HUES64 (cell line): ENCODE measurements around the gene UPB1.

Experiments used
- H3K27ac ChIP-seq: 2 replicates; pipeline ENCODE4 v1.7.0; 2013; ENCODE audit warnings: low read depth, low read length, inconsistent platforms
- H3K27me3 ChIP-seq: 2 replicates; pipeline ENCODE4 v1.6.1; 2013; ENCODE audit warnings: mild to moderate bottlenecking, low read length; ENCODE audit not compliant: insufficient read depth
- H3K36me3 ChIP-seq: 2 replicates; pipeline ENCODE4 v1.6.1; 2013; ENCODE audit warnings: mild to moderate bottlenecking, low read length; ENCODE audit not compliant: insufficient read depth
- H3K4me1 ChIP-seq: 2 replicates; pipeline ENCODE4 v1.6.1; 2013; ENCODE audit warnings: mild to moderate bottlenecking, low read length, moderate library complexity; ENCODE audit not compliant: insufficient read depth
- H3K4me3 ChIP-seq: 2 replicates; pipeline ENCODE4 v1.5.1; 2013; ENCODE audit warnings: mild to moderate bottlenecking, low read length, moderate library complexity
- H3K9ac ChIP-seq: 2 replicates; pipeline ENCODE4 v1.6.1; 2013; ENCODE audit warnings: mild to moderate bottlenecking, low read depth, low read length
- H3K9me3 ChIP-seq: 2 replicates; pipeline ENCODE4 v1.6.1; 2013; ENCODE audit warnings: low read depth, low read length; ENCODE audit not compliant: insufficient read depth
- WGBS: fragments of 150-250, 120-280 bp; methylation state at CpG from one replicate; pipeline ENCODE4 v1.1.7; 2013; ENCODE audit warnings: missing lambda C conversion rate; 5-methylcytosine and 5-hydroxymethylcytosine counted together

The UPB1 gene

DNA sequence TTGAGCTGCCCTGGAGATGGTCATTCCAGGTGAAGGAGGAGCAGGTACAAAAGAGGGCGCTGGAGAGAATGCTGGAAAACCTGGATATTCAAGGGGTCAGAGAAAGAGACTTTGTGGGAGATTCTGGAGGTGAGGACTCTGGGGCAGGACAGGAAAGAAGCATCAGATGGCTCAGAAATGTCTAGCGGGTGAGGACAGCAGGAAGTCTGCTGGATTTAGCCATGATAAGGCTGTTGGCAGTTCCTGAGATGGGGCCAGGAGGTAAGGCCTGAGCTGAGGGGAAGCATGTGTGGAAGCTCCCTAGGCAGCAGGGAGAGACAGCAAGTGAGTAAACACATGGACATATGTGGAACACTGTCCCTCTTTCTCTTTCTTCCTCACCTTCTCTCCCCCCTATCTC, 1.5 kb downstream of the UPB1 start:
- Histone ChIP-seq H3K4me1 (no peaks in the 10 kb centered on the region), H3K27me3 (peaks cover 52% of the 10 kb centered on the region), H3K9ac (no peak overlapping the region), H3K4me3 (no peak overlapping the region), H3K27ac (no peak overlapping the region), H3K9me3 (peaks cover 4% of the 10 kb centered on the region; the same call in 1 of the 2 replicates), H3K36me3 (no peaks in the 10 kb centered on the region)
- WGBS, result 75% methylated on average over 2 of the region's 2 CpGs

DNA sequence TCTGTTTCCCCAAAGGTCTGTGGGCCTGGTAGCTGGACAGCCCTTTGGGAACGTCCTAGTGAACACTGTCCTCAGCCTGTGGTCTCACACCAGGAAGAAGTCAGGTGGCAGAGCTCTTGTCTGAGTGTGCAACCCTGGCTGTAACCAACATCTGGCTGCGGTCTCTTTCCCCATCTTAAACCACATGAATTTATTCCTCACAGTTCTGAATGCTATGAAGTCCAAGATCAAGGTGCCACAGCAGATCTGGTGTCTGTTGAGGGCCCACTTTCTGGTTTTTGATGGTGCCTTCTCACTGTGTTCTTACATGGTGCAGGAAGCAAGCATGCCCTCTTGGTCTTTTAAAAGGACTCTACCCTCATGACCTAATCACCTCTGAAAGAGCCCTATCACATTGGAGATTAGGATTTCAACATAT, 2.7 kb downstream of the UPB1 start:
- peaks cover 4% of the 10 kb centered on the region; the same call in 1 of the 2 replicates for H3K9me3 ChIP-seq
- no peak overlapping the region for H3K4me3 ChIP-seq
- no peak overlapping the region for H3K9ac ChIP-seq
- no peak overlapping the region for H3K27ac ChIP-seq
- no peaks in the 10 kb centered on the region for H3K4me1 ChIP-seq
- H3K27me3 ChIP-seq, result peaks cover 42% of the 10 kb centered on the region
- H3K36me3 ChIP-seq, result no peaks in the 10 kb centered on the region
- 92% methylated on average over 2 of the region's 2 CpGs for WGBS

DNA sequence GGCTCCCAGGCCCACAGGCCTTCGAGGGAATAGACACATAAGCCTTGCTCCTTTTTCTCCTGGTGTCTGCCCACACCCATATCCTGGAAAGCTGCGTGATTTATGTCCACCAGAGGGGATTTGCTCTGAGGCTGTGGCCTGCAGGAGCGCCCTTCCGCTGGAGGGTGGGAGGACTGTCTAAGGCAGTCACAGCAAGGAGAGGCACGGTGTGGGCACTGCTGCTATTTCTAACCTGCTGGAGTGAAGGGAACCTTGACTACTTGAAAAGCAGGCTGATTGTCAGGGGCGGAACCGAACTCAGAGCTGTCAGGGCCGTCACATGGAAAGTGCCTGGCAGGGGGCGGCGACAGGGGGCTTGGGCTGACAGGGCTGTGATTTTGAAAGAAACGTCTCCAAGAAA, 3.7 kb downstream of the UPB1 start:
- Histone ChIP-seq H3K4me3 (no peak overlapping the region), H3K9ac (no peak overlapping the region), H3K27me3 (peaks cover 32% of the 10 kb centered on the region), H3K27ac (no peak overlapping the region), H3K36me3 (no peaks in the 10 kb centered on the region), H3K4me1 (no peaks in the 10 kb centered on the region), H3K9me3 (peaks cover 4% of the 10 kb centered on the region; the same call in 1 of the 2 replicates)
- WGBS, result 81% methylated on average over 11 of the region's 11 CpGs

DNA sequence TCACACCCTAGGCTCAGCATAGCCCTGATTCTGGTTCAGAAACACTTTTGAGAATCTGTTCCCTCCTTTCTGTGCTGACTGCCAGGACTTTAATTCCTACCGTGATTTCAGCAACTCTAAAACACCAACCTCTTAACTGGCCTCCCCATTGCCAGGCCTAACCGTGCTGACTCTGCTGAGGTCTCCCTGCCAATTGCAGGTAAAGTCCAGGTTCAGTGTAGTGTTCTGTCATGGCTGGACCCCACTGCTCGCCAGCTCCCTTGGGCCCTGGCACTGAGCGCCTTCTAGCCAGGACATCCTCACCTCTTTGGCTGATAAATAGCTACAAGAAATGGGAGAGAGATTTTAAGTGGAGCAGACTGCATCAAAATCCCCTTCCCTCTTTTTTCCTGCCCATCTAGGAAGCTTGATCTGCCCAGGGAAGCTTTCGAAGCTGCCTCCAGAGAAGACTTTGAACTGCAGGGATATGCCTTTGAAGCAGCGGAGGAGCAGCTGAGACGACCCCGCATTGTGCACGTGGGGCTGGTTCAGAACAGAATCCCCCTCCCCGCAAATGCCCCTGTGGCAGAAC, 4.7 kb downstream of the UPB1 start:
- H3K36me3 ChIP-seq, result no peaks in the 10 kb centered on the region
- no peak overlapping the region for H3K4me3 ChIP-seq
- H3K9ac ChIP-seq, result no peak overlapping the region
- WGBS, result 88% methylated on average over 10 of the region's 10 CpGs
- no peak overlapping the region for H3K27ac ChIP-seq
- peaks cover 22% of the 10 kb centered on the region for H3K27me3 ChIP-seq
- H3K4me1 ChIP-seq, result no peaks in the 10 kb centered on the region
- peaks cover 4% of the 10 kb centered on the region; the same call in 1 of the 2 replicates for H3K9me3 ChIP-seq

DNA sequence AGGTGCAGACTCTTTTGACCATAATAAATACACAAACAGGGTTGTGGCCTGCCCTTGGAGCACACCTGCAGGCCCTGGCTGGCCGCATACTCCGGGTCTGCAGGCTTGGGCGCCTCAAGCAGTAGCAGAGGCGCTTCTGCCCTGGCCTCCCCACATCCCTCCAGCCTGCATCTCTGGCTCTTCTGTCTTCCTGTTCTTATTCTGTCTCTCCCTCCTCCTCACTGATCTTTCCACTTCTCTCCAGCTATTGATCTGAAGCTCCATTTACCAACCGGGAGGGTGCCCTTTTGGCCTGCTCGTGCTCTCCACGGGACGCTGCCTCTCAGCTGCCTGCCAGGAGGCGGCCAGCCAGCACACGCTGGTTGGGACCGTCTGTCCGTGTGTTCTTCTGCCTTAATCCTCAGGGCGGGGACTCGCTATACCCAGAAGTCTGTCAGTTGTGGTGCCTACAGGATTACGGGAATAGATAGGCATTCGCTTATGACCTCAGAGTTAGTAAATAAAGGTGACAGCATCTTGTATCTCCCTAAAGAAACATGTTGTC, 5.2 kb downstream of the UPB1 start:
- Histone ChIP-seq H3K9me3 (peaks cover 1% of the 10 kb centered on the region; the same call in 1 of the 2 replicates), H3K4me3 (no peak overlapping the region), H3K4me1 (no peaks in the 10 kb centered on the region), H3K9ac (no peak overlapping the region), H3K36me3 (no peaks in the 10 kb centered on the region), H3K27me3 (peaks cover 17% of the 10 kb centered on the region), H3K27ac (no peak overlapping the region)
- 65% methylated on average over 16 of the region's 16 CpGs for WGBS

DNA sequence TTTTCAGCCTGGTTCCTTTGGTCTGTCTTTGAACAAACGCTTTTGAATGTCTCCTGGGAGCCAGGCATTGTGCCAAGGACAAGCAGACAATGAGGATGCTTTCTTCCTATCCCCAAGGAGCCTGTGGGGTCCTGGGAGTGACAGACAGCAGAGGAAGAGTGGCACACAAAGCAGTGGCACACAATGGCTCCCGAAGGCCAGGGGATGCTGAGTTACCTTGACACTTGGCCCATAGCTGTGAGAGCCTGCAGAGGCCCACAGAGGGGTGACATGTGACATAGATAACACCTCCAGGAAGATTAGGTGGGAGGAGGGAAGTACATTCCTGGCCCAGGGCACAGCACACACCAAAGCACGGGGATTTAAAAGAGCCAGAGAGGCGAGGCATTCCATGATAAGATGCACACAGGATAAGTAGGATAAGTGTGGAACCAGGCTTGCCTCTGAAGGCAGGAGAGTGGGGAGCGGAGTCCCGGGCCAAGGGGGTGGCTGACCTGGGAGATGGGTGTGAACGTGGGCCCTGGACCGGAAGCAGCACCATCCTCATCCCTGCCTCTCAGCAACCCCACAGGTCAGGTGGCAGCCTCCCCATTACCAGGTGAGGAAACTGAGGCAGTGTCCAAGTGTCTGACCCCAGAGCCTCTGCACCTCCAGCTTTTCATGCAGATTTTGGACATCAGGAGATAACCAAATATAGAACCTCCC, 6.3 kb downstream of the UPB1 start:
- no peaks in the 10 kb centered on the region for H3K36me3 ChIP-seq
- H3K9me3 ChIP-seq, result no peaks in the 10 kb centered on the region
- no peak overlapping the region for H3K4me3 ChIP-seq
- H3K4me1 ChIP-seq, result peaks cover 2% of the 10 kb centered on the region; the same call in 1 of the 2 replicates
- WGBS, result 85% methylated on average over 8 of the region's 8 CpGs
- no peak overlapping the region for H3K27ac ChIP-seq
- H3K27me3 ChIP-seq, result peaks cover 6% of the 10 kb centered on the region
- H3K9ac ChIP-seq, result no peak overlapping the region

DNA sequence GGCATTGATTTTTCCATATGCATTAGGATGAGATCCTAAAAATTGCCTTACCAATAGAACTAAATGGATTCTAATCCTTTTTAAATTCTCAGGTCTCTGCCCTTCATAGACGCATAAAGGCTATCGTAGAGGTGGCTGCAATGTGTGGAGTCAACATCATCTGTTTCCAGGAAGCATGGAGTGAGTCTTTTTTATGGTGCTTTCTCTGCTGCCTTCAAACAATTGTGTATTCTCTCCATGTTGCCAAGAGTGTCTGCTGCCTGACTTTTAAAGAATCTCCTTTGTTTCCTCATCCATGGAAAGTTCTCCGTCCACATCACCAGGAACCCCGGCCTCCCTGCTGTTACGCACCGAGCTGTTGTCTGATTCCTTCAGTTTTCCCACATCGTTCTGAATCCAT, 6.9 kb downstream of the UPB1 start:
- WGBS, result 84% methylated on average over 7 of the region's 7 CpGs
- Histone ChIP-seq H3K36me3 (no peaks in the 10 kb centered on the region), H3K4me3 (no peak overlapping the region), H3K27ac (no peak overlapping the region), H3K27me3 (no peaks in the 10 kb centered on the region), H3K9me3 (no peaks in the 10 kb centered on the region), H3K9ac (no peak overlapping the region), H3K4me1 (peaks cover 8% of the 10 kb centered on the region)

DNA sequence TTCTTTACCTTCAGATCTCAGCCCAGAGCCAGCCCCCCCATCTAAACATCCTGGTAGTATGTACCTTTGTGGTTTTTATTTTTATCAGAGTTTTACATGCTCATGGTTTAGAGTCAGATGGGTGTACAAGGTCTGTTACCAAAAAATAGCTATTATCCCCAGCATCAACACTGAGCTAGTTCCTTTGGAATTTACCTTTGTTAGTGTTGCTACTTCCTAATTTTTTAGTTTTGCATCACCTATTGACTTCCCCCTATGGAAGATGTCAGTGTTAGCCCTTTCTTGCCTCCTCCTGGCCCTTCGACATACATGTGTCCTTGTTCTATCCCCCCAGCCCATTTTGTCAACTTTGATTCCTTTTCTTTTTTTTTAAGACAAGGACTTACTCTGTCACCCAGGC, 7.4 kb downstream of the UPB1 start:
- Histone ChIP-seq H3K9ac (no peak overlapping the region), H3K36me3 (no peaks in the 10 kb centered on the region), H3K9me3 (no peaks in the 10 kb centered on the region), H3K27ac (no peak overlapping the region), H3K4me3 (no peak overlapping the region), H3K4me1 (peaks cover 13% of the 10 kb centered on the region), H3K27me3 (no peaks in the 10 kb centered on the region)
- WGBS, result 93% methylated on average over 1 of the region's 1 CpG

DNA sequence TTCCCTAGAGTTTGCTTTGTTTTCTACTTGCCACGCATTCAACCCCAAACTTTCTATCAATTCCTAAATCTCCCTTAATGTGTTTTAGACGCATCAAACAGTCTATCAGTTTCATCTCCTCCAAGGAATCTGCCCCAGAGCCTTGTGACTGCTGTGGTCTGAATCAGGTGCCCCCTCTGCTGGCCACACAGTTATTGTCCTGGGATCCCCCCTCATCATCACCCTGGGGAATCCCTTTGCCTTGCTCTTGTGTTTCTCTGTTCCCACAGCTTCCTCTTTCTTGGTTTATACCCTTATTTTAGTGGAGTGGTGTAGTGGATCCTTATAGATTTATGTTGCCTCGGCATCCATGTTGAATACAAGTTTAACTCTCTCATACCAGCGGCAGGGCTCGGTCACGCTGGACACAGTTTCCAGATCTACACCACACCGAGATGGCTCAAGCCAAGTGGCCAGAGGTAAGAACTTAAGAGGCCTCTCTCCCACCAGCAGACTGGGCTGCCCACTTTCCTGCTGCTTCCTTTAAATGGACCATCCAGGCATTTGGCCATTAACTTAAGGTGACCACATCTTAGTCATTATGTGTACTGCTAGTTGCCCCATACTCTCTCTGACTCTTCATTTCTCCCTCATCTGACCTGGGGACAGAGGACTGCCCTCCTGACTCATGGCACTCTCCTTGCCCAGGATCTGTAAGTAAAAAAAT, 8.2 kb downstream of the UPB1 start:
- peaks cover 14% of the 10 kb centered on the region for H3K4me1 ChIP-seq
- no peak overlapping the region for H3K9ac ChIP-seq
- H3K9me3 ChIP-seq, result no peaks in the 10 kb centered on the region
- H3K36me3 ChIP-seq, result no peaks in the 10 kb centered on the region
- H3K27me3 ChIP-seq, result no peaks in the 10 kb centered on the region
- 87% methylated on average over 7 of the region's 7 CpGs for WGBS
- H3K27ac ChIP-seq, result no peak overlapping the region
- H3K4me3 ChIP-seq, result no peak overlapping the region

DNA sequence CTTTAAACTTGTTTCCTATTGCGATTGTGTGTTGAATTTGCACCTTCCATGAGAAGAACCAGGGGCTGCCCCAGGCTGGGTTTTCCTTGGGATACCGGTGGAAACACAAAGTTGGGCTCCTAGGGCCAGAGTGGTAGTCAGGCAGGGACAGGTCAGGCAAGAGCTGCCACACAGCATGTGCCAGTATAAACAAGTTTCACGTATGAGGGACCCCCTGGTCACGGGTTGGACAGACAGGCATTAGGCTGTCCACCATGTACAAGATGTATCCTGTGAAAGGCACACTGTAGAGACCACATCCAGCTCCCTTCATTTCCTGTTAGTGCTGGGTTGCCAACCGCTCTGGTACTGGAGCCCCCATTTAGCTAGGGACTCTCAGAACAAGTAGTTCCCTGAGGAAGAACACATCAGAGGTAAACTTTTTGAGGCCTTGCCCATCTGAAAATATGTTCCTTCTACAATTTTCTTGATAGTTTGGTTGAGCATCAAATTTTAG, 8.8 kb downstream of the UPB1 start:
- no peaks in the 10 kb centered on the region for H3K36me3 ChIP-seq
- H3K9ac ChIP-seq, result no peak overlapping the region
- no peaks in the 10 kb centered on the region for H3K27me3 ChIP-seq
- no peaks in the 10 kb centered on the region for H3K9me3 ChIP-seq
- H3K4me3 ChIP-seq, result no peak overlapping the region
- WGBS, result 93% methylated on average over 5 of the region's 5 CpGs
- H3K4me1 ChIP-seq, result peaks cover 14% of the 10 kb centered on the region
- H3K27ac ChIP-seq, result no peak overlapping the region

DNA sequence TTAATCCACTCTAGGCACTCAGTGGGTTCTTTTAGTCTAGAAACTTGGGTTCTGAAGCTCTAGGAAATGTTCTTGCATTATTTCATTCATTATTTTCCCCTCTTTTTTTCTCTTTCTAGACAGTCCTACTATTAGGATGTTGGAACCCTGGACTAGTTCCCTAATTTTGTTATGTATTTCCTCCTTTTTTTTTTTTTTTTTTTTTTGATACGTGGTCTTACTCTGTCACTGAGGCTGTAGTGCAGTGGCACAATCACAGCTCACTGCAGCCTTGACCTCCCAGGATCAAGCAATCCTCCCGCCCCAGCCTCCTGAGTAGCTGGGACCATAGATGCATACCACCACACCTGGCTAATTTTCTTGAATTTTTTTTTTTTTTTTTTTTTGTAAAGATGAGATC, 9.4 kb downstream of the UPB1 start:
- no peak overlapping the region for H3K9ac ChIP-seq
- no peaks in the 10 kb centered on the region for H3K27me3 ChIP-seq
- H3K4me1 ChIP-seq, result peaks cover 14% of the 10 kb centered on the region
- H3K36me3 ChIP-seq, result no peaks in the 10 kb centered on the region
- WGBS, result 95% methylated on average over 2 of the region's 2 CpGs
- no peak overlapping the region for H3K4me3 ChIP-seq
- no peaks in the 10 kb centered on the region for H3K9me3 ChIP-seq
- H3K27ac ChIP-seq, result no peak overlapping the region
